Subcutaneous adipose tissue (tissue), 4 donors: ENCODE measurements around the gene MBLAC1. TPM values are rescaled to one million over a fixed set of nuclear protein-coding genes. Genes with fewer than 3 reads are reported as not detected.
A peak's percentile ranks its signal among the peaks of the same experiment; 100 is the strongest.

ENCODE experiments used
- CTCF ChIP-seq: fragments of 450-650 bp; IDR thresholded peaks from one replicate; pipeline ENCODE4 v1.5.1; 2016; ENCODE audit warnings: low read depth, mild to moderate bottlenecking, control low read depth, antibody characterized with exemption, moderate library complexity
- small RNA-seq: library from RNA; depleted of rRNA; stranded (forward); fragments of <200 nt; gene quantifications from one replicate; pipeline ENCODE3, GENCODE V24; 2016
- total RNA-seq, 4 donors: library from RNA; depleted of rRNA; stranded (reverse); fragments of >200 nt; gene quantifications; one replicate each; pipeline ENCODE4 v1.1.0, GENCODE V29; 2016

MBLAC1 gene
- total RNA-seq, 4 donors from 2014 or later, result 0.66 to 2.7 (median 2.3) TPM

GRCh38 chr7:100171840-100172239, 45.1 kb downstream of the MBLAC1 start:
- TF ChIP-seq CTCF, result no peak

- TF ChIP-seq CTCF, result no peak
Observed at GRCh38 chr7:100173806-100174495, 47.2 kb downstream of the MBLAC1 start.

- no peak for TF ChIP-seq CTCF
Observed at GRCh38 chr7:100174582-100174981, 47.8 kb downstream of the MBLAC1 start.

GRCh38 chr7:100175296-100175935, 48.6 kb downstream of the MBLAC1 start:
- no peak for TF ChIP-seq CTCF

- no peak for TF ChIP-seq CTCF
Observed at GRCh38 chr7:100176096-100177044, 49.6 kb downstream of the MBLAC1 start.

GRCh38 chr7:100177045-100178001, 50.6 kb downstream of the MBLAC1 start, which contains the start of the genes GPC2 and STAG3:
Gene GPC2 (minus strand): TSS chr7:100177381. CDS start chr7:100177199, 182 bp downstream.
Gene STAG3 (plus strand): TSS chr7:100177918. CDS start chr7:100180557, 2,639 bp downstream.
- TF ChIP-seq CTCF, result no peak

Small RNA genes within 50 kb of the gene (small RNA-seq; reads per million reads assigned to genes)
- gene MIR106B, result 36.5 reads per million, percentile 96 among the genes with 10 or more reads in this experiment
- 558 reads per million, percentile 99 among the genes with 10 or more reads in this experiment for gene MIR25
- gene MIR93, result 75.4 reads per million, percentile 97 among the genes with 10 or more reads in this experiment

Other genes with a start within 250 kb of the MBLAC1 start
- under 1 TPM in 1 of 4 donors, not detected in 3; 0.98 TPM for gene OR2AE1, start 249.9 kb upstream of the MBLAC1 start, total RNA-seq
- 10 to 100 TPM; 33.5 to 50.5 (median 42.0) TPM for gene TRIM4, start 207.4 kb upstream of the MBLAC1 start, total RNA-seq
- gene GJC3, start 197.3 kb upstream of the MBLAC1 start, total RNA-seq, result 1 to 10 TPM in 1 of 4 donors, under 1 TPM in 1, not detected in 2; 0.68 to 2.1 TPM
- gene AZGP1, start 150.9 kb upstream of the MBLAC1 start, total RNA-seq, result 100 to 1,000 TPM in 1 of 4 donors, 10 to 100 TPM in 3; 31.5 to 411 (median 51.0) TPM
- 10 to 100 TPM; 28.5 to 39.9 (median 33.8) TPM for gene ZKSCAN1, start 111.4 kb upstream of the MBLAC1 start, total RNA-seq
- gene ZSCAN21, start 77.2 kb upstream of the MBLAC1 start, total RNA-seq, result 10 to 100 TPM in 3 of 4 donors, 1 to 10 TPM in 1; 6.7 to 15.6 (median 12.1) TPM
- gene ZNF3, start 45.2 kb upstream of the MBLAC1 start, total RNA-seq, result 10 to 100 TPM; 14.8 to 29.3 (median 25.2) TPM
- gene COPS6, start 38.0 kb upstream of the MBLAC1 start, total RNA-seq, result 10 to 100 TPM; 50.5 to 74.4 (median 57.0) TPM
- gene MCM7, start 25.6 kb upstream of the MBLAC1 start, total RNA-seq, result 10 to 100 TPM; 20.1 to 66.1 (median 46.7) TPM
- 10 to 100 TPM in 3 of 4 donors, 1 to 10 TPM in 1; 6.7 to 25.6 (median 18.0) TPM for gene AP4M1, start 25.3 kb upstream of the MBLAC1 start, total RNA-seq
- 10 to 100 TPM in 3 of 4 donors, 1 to 10 TPM in 1; 9.8 to 36.2 (median 26.2) TPM for gene TAF6, start 7.6 kb upstream of the MBLAC1 start, total RNA-seq
- gene CNPY4, start 7.3 kb upstream of the MBLAC1 start, total RNA-seq, result 10 to 100 TPM in 1 of 4 donors, 1 to 10 TPM in 3; 5.3 to 13.0 (median 8.2) TPM
- gene LAMTOR4, start 22.0 kb downstream of the MBLAC1 start, total RNA-seq, result 100 to 1,000 TPM; 142 to 268 (median 250) TPM
- gene TRAPPC14, start 31.8 kb downstream of the MBLAC1 start, total RNA-seq, result 1 to 10 TPM; 2.6 to 6.7 (median 4.6) TPM
- 1 to 10 TPM in 3 of 4 donors, under 1 TPM in 1; 0.85 to 3.6 (median 1.5) TPM for gene GAL3ST4, start 41.6 kb downstream of the MBLAC1 start, total RNA-seq
- 1 to 10 TPM in 1 of 4 donors, under 1 TPM in 1, not detected in 2; 0.66 to 2.7 TPM for gene GPC2, start 50.4 kb downstream of the MBLAC1 start, total RNA-seq
- 1 to 10 TPM in 2 of 4 donors, under 1 TPM in 2; 0.65 to 3.6 (median 1.9) TPM for gene STAG3, start 51.0 kb downstream of the MBLAC1 start, total RNA-seq
- under 1 TPM in 3 of 4 donors, not detected in 1; 0.34 to 0.66 (median 0.49) TPM for gene PVRIG, start 93.0 kb downstream of the MBLAC1 start, total RNA-seq
- not detected for gene SPDYE3, start 180.7 kb downstream of the MBLAC1 start, total RNA-seq
- gene PILRB, start 231.2 kb downstream of the MBLAC1 start, total RNA-seq, result 100 to 1,000 TPM in 1 of 4 donors, 10 to 100 TPM in 3; 21.8 to 154 (median 34.0) TPM
- 10 to 100 TPM in 2 of 4 donors, 1 to 10 TPM in 2; 8.0 to 44.2 (median 9.9) TPM for gene PILRA, start 246.5 kb downstream of the MBLAC1 start, total RNA-seq